NCI-H446 treated with DMSO at 0.1 percent for 48 hours (cell line): Measurements from ENCODE around the gene WNT1.

Source experiments
- DNase-seq: peaks from one replicate; lab custom pipeline; 2025; lab: John Stamatoyannopoulos, UW

The WNT1 gene

DNA sequence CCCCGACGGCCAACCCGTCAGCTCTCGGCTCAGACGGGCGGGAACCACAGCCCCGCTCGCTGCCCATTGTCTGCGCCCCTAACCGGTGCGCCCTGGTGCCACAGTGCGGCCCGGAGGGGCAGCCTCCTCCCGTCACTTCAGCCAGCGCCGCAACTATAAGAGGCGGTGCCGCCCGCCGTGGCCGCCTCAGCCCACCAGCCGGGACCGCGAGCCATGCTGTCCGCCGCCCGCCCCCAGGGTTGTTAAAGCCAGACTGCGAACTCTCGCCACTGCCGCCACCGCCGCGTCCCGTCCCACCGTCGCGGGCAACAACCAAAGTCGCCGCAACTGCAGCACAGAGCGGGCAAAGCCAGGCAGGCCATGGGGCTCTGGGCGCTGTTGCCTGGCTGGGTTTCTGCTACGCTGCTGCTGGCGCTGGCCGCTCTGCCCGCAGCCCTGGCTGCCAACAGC, at the start of gene WNT1:
Gene WNT1, plus strand, starts transcription at position 32 of the 450 bp plus-strand sequence. Its CDS starts 329 bp downstream, at position 361.
- DNase-seq: no peak

DNA sequence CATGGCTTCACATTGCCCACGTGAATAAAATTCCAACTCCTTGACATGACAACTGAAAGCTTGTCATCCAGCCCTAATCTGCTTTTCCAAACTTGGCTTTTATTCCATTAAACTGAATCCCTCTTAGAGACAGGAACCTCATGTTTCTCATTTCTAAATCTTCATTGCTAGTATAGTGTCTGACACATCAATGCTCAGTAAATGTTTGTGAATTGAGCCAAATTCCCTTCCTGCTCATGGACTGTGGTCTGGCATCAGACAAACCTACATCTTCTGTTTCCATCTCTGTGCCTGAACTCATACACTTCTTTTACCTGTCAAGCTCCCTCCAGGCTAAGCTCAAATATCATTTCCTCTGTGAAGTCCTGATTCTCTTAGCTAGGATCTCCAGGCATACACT, 48.6 kb upstream of the WNT1 start:
- no peak for DNase-seq

DNA sequence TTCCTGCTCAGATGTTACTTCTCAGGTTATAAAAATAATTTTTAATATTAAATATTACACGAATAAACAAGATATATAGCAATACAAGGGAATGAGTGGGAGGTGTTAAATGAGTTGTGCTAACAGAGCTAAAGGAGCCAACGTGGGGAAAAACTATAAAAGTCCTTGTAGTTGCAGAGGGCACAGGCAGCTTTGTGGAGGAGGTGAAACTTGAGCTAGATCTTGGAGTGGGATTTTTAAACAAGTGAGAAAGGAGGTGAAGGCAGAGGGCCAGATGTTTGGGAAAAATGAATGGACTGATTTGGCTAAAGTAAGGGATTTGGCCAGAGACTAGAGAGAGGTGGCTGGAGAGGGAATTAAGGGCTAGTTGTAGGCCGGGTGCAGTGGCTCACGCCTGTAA, 47.6 kb upstream of the WNT1 start:
- DNase-seq: no peak

DNA sequence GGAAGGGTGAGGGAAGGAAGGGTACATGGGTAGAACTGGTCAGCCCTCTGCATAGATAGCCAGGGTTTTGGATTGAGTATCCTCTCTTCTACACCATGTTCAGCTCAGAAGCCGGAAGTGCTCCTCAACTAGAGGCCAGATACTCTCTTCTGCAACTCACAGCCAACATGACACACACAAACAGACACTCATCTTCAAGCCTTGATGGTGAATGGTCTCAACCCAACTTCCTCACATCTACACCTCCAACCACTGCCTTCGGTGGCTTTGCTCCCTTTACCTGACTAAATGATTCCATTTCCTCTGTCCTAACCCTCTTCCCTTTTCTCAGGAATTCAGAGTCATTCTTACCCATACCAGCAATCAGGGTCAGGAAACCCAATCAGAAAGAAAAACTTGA, 45.2 kb upstream of the WNT1 start:
- no peak for DNase-seq

DNA sequence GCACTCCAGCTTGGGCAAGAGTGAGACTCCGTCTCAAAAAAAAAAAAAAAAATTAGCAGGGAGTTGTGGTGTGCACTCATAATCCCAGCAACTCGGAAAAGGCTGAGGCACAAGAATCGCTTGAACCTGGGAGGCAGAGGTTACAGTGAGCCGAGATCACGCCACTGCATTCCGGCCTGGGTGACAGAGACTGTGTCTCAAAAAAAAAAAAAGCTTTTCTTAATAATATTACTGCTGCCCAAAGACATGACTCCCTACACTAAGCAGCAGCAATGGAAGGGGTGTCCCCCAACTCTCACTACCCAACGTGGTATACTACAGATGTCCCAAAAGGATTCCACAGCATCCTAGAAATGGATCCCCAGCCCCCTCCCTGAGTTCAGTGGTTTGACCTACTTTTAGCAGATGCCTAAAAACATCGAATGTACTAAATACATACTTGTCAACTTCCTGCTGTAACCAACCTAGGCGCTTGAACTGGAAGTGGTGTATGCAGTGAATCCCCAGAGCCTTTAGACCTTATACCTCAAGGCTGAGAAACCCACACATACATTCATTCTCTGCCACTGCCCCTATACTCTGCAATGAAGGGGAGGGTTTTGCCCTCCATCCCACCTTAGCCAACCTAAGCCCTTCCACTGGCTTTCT, 44.3 kb upstream of the WNT1 start:
- DNase-seq: no peak

DNA sequence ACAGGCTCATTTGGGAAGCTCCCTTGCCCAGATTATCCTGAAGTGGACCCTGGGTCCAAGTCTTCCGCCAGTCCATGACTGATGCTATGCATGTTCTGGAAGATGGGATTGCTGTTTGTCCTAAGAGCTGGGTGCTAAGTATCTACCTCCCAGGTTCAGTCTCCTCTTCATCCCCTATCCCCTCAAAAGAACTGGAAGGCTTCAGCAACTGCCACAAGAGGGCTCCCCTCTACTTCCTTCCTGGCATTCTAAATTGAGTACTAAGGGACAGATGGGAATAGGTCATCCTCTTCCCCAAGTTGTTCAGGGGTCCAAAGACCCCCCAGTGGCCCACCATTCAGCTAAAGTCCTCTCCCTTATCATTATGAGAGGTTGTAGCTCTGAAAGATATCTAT, 43.8 kb upstream of the WNT1 start:
- no peak for DNase-seq

DNA sequence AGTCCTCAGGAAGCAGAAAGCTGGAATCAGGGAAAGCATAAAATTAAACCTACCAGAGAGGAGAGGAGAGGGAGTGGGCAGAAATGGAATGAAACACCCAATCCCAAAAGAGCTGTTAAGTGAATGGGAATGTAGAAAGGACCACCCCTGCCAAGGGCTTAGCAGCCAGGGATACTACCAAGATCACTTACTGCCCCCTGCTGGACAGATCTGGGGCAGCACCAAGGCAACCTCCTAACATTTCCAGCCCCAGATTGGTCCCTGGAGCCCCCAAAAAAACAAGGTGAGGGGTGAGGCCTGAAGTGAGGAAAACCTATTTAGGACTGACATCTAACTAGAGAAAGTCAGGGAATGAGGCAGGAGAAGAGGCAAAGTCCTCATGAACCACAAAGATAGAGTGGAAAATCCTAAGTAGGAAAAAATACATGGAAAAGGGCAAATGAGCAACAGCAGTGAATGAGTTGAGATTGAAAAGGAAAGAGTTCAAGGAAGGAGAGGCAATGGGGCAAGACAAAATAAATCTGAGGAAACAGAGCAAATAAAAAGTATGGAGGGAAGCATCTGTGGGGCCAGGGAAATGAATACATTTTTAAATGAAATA, 41.6 kb upstream of the WNT1 start:
- DNase-seq: no peak

DNA sequence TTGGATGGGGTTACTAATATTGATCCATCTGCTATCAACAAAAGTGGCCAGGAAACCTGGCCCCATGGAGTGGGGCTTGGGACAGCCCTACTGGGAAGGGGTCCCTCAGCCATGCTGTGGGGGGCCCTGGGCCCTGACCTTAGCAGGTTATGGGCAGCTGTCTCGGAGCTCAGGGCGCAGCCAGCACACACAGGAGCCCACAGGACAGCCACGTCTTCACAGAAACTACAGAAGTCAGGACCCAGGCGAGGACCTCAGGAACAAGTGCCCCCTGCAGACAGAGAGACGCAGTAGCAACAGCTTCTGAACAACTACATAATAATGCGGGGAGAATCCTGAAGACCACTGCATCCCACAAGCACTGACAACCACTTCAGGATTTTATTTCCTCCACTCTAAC, 41.0 kb upstream of the WNT1 start:
- DNase-seq: no peak

DNA sequence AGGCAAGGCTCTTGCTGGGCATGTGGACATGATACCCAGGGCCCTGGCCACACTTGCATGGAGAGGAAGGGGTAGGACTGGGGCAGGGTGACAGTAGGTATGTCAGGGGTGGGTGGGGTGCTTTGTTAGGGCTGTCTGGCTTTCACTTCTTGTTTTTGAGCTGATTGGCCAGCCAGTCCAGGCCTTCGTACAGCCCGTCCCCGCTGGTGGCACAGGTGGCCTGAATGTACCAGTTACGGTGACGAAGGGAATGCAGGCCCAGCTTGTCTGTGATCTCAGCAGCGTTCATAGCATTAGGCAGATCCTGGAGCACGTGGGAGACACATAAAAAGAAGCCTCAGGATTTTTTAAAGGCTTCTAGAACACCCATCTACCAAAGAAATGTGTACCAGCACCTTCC, 39.3 kb upstream of the WNT1 start:
- no peak for DNase-seq

DNA sequence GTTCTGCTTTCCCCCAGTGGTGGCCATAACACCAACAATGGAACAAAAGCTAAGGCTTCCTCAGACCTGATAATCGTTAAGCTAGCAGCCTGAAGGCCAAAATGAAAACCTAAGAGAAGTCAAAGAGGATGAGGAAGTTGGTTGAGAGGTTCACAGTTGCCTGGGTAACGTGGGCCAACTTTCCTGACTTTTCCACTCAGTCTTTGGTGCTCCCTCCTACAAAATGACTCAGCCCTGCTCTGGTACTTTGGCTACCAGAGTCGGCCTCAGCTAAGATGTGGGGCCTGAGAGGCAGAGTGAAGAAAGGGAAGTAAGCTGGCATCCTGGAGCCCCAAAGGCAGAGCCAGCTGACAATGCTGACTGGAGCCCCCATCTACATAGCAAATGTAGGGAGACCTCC, 37.9 kb upstream of the WNT1 start:
- no peak for DNase-seq

DNA sequence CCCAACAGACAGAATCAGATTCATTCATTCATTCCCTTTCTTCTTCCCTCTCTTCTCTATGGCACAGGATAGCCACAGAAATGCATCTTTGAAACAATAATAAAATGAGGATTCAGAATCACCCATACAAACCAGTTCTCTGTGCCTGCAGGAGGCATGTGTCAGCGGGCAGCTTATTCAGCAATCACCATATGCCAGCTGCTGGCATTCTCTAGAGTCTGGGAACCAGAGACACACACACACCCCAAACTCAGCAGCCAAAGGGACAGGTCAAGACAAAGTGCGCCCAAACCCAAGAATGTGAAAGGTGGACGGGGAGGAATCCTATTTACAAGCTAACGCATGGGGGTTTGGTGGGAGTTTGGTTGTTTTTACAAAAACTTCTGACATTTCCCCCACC, 34.9 kb upstream of the WNT1 start:
- no peak for DNase-seq

DNA sequence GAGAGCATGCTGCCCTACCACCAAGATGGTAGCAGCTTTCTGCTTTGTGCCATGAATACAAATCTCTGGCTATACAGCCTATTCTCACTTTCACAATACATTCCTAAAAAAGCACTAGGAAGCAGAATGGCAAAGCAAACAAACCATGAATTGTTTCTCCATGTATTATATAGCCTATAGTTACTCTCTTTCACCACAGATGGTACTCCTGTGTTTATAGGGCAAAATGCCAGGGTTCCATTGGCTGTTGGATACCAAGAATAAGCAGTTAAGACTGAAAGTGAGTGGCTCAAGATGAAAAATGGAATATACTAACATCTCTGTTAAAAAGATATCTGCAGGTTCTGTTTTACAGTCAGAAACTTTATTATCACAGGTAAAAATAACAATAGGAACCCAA, 31.9 kb upstream of the WNT1 start:
- DNase-seq: peak; percentile 54

DNA sequence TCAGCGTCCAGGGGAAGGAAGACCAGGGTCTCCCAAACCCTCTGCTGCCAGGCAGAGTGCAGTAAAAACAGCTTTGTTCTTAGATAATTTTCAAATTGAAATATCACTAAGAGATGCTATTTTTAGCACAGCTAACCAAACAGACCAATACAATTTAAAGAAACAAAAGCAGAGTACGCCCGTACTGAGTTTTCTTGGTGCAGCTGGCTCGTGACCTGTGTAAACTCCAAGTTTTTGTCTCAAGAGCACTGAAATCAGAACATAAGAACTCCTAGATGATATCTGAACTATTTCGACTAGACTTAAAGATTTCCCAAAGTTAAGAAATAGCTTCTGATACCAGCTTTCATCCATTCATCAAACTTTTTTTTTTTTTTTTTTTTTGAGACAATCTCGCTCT, 31.2 kb upstream of the WNT1 start:
- DNase-seq: no peak

DNA sequence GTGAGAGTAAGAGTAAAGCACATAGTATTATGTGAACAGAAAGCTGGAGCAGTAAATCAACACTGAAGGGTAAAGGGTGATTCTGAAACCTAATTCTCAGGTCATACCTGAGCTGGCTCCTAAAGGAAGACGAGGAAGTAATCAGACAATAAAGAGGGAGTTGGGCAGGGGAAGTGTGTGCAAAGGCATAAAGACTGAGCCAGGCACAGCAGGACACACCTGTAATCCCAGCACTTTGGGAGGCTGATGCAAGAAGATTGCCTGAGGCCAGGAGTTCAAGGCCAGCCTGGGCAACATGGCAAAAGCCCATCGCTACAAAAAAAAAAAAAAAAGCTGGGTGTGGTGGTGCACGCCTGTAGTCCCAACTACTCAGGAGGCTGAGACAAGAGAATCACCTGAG, 30.4 kb upstream of the WNT1 start:
- no peak for DNase-seq

DNA sequence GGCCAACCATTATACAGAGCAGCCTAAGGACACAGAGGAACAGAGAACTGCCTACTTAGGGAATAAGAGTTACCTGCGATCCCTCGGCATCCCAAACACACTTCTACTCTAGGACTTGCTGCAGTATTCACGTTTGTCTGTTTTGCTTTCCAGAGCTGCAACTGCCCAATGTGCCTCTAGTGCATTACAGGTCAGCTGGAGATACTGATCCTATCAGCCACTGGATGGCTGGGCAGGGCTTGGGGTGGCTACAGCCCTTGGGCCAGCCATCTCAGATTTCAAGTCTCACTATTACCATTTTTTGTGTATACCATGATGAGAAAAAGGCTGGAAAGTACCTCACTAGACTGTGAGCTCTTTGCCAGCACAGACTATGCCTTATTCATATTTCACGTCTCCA, 25.4 kb upstream of the WNT1 start:
- DNase-seq: no peak

DNA sequence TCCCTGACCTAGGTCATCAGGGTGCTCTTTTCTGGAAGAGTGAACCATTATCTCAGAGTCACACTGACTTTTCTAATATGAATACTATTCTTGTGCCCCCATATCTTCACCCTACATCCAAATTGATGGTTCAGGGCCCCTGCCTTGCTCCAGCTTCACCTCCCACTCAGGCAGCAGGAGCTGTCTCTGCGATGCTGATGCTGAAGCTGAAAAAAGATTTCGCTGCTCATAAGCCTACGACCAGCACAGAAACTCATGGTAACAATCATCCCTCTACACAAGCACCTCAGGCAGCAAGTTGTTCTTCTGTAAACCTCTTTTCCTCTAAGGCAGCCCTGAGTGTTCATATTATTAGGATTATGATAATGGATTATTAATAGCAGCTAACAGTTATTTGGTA, 24.1 kb upstream of the WNT1 start:
- DNase-seq: no peak

DNA sequence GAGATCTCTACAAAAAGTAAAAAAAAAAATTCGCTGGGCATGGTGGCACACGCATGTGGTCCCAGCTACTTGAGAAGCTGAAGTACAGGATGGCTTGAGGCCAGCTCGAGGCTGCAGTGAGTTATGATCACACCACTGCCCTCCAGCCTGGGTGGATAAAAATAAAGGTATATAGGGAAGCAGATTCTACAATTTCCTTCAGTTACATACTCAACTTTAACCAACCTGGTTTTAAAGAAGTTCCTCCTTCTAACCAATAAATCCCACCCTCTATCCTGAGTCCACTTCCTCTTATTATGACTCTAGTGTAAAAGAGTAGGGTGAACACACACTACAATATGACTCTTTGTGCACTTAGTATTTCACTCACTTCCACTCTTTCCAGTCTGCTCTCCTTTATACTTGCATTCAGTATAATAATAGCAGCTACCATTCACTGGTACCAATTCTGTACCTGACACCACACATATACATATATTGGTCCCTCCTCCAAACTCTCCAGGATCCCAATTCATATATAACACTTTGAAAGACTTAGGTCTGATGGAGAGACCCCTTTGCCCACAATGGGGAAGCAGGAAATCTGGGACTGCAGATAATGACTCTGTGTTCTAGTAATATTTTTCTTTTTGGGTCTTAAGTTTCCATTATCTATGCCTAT, 23.2 kb upstream of the WNT1 start:
- no peak for DNase-seq

DNA sequence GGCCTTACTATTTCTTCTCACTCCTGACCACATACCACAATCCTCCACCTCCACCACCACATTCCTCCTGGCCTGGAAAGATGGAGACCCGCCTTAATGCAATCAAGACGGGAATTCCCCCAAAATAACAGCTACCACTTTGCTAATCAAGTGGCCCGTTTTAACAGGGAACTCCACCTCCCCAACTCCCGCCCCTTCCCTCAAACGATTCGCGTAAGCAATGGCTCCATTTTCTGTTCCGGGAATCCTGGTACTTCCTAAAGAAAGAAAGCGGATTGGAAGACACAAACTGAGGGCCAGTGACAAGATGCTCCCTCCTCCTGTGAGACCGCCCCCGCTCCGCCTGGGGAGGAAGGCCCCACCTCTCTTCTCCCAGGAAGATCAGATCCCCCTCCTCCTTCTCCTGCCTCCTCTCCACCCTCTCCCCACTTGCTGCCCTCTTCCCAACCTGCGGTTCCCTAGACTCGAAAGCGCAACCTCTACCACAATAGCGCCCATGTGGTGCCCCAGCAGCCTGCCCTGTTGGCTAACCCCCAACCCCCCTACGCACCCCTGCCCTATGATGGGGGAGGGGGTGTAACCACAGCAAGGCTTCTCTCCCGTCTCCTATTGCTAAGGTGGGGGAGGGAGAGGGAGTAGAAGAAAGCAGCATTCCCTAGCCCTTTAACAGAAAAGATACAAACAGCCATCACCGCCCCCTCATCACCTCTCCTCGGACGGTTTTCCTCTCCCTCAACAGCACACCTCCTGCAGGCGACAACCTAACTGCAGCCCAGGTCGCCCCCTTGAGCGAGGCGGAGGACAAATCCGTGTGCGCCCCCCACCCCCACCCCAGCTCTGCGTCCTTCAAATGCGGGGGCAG, 21.6 kb upstream of the WNT1 start:
- peak; percentile 91 for DNase-seq

DNA sequence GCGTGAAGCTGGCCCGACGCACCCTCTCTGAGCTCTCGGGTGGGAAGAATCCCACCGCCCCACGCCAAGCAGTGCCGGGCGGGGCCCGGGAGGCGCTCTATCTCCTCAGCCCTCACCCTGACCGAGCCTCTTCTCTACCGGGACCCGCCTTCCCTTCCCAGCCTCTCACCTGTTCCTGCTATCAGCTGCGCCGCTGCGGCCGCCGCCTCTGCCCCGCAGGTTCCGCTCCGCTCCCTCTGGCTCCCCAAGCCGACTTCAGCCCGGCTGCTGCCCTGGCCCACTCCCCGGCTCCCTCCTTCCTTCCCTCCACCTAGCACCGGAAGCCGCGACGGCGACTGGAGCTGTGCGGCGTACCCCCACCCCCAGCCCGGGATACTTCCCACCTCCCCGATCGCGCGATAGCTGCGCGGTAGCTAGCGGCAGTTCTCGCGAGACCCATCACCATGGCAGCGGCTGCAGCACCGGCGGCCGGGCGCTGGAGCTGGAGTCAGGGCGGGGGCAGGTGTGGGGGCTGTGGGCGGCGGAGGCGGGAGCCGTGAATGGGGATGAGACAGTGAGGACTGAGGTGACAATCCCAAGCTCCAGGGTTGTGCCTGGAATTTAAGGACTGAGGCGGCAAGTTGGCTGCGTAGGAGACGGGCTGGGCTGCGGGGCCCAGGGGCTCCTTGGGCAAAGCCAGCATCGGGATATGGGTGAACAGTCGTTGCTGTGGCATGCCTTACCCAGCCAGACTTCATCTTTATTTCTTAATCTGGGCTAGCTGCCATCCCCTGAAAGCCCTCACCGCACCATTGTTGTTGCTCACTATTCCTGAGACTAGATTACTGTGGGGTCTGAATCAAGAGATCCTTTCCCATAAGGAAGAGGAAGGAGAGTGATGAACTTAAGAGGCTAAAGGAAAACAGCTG, 20.7 kb upstream of the WNT1 start, which contains the start of gene ARF3:
Gene ARF3, minus strand, starts transcription at position 347 of the 908 bp plus-strand sequence. CDS start 16,392 bp downstream, outside the sequence.
- peak; percentile 88 for DNase-seq

DNA sequence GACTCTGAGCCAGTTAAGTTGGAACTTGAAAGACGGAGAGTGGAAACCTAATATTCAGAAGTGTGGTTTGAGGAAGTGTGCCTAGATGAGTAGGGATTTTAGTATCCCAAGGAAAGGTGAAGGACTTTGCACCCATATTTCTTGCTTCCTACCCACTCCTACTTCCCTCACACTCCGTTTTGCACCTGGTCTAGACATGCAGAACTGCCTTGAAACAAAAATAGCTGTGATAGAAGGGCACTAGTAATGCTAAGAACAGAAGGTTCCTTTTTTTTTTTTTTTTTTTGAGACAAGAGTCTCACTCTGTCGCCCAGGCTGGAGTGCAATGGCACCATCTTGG, 20.1 kb upstream of the WNT1 start:
- DNase-seq: no peak

DNA sequence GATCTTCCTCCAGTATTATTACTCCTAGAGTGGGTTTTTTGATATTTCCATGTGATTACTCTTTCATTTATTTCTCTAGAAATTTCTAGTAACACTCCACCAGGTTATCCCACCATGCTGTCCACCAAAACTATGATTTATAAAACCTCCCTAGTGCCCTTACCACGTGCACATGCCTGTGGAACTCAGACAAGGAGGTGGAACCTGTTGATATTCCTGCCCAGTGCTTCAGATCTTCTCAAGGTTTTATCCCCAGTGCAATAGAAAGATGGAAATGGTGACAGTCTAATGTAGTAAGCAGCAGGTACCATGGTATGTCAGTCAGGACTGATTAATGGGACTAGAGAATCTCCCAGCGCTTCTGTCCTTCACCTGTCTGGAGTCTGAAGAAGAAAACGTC, 17.3 kb upstream of the WNT1 start:
- no peak for DNase-seq

DNA sequence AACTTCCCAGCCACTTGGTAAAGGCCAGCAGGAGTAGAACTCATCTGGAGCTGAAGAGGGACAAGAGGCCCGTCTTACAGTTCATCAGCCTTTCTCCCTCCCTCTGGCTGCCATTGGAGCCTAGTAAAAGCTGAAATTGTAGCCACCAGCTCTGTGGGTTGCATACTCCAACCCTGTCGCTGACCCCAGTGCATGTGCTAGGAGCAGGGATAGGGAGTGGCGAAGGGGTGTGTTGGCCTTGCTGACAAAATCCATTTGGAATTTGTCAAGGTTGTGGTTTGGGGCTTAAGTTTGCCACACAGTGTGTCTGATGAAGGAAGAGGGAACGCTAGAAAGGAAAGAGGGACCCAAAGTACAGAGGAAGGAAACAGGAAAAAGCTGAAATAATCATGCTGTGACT, 16.8 kb upstream of the WNT1 start:
- no peak for DNase-seq
